OCI-LY3 (cell line): ENCODE data around the gene LEAP2.

Source experiments
- H2AFZ ChIP-seq: fragments of 200-600, 300-600 bp; shearing (Covaris generic); 2 replicates; pipeline ENCODE4 v1.6.0; 2014; ENCODE audit warnings: antibody characterized with exemption, low read depth, low read length
- H3K27ac ChIP-seq: fragments of 200-600, 300-600 bp; sonication (generic); 2 replicates; pipeline ENCODE4 v1.5.1; 2014; ENCODE audit warnings: mild to moderate bottlenecking, low read length, moderate library complexity, mixed read lengths
- H3K27me3 ChIP-seq: fragments of 200-600, 300-600 bp; sonication (generic); 2 replicates; pipeline ENCODE4 v1.6.1; 2014; ENCODE audit warnings: low read depth, low read length, mixed read lengths
- H3K36me3 ChIP-seq: fragments of 200-600, 300-600 bp; sonication (generic); replicated peaks from 2 replicates; pipeline ENCODE3; 2014; ENCODE audit warnings: low read depth, low read length, mixed read lengths
- H3K4me1 ChIP-seq: fragments of 300-600, 200-600 bp; sonication (generic); 2 replicates; pipeline ENCODE4 v1.6.1; 2014; ENCODE audit warnings: low read length, mixed read lengths
- H3K4me2 ChIP-seq: fragments of 200-600, 300-600 bp; sonication (generic); 2 replicates; pipeline ENCODE4 v1.6.1; 2014; ENCODE audit warnings: low read length, mixed read lengths
- H3K4me3 ChIP-seq: fragments of 300-600, 200-600 bp; sonication (generic); 2 replicates; pipeline ENCODE4 v1.5.1; 2014; ENCODE audit warnings: antibody characterized with exemption, mild to moderate bottlenecking, low read length, moderate library complexity
- H3K79me2 ChIP-seq: fragments of 300-600, 200-600 bp; shearing (Covaris generic); 2 replicates; pipeline ENCODE4 v1.6.1; 2014; ENCODE audit warnings: mild to moderate bottlenecking, low read length, mixed read lengths
- H3K9ac ChIP-seq: fragments of 300-600, 200-600 bp; shearing (Covaris generic); 2 replicates; pipeline ENCODE4 v1.6.0; 2014; ENCODE audit warnings: mild to moderate bottlenecking, low read length, moderate library complexity
- H3K9me3 ChIP-seq: fragments of 200-600, 300-600 bp; shearing (Covaris generic); 2 replicates; pipeline ENCODE4 v1.6.1; 2014; ENCODE audit warnings: low read length, mixed read lengths; ENCODE audit not compliant: insufficient read depth
- H4K20me1 ChIP-seq: fragments of 200-600, 300-600 bp; sonication (generic); 2 replicates; pipeline ENCODE4 v1.6.1; 2016; ENCODE audit warnings: low read length, mixed read lengths; ENCODE audit not compliant: insufficient read depth
- CTCF ChIP-seq: fragments of 200-600, 300-600 bp; sonication (generic); IDR thresholded peaks from 2 replicates; pipeline ENCODE4 v1.5.1; 2014; ENCODE audit warnings: antibody characterized with exemption, low read length, low read depth
- EZH2phosphoT487 ChIP-seq: fragments of 200-600 bp; shearing (Covaris generic); IDR thresholded peaks from 2 replicates; pipeline ENCODE4 v1.6.1; 2018; ENCODE audit warnings: antibody characterized with exemption, mixed run types, low read depth

Gene LEAP2

DNA sequence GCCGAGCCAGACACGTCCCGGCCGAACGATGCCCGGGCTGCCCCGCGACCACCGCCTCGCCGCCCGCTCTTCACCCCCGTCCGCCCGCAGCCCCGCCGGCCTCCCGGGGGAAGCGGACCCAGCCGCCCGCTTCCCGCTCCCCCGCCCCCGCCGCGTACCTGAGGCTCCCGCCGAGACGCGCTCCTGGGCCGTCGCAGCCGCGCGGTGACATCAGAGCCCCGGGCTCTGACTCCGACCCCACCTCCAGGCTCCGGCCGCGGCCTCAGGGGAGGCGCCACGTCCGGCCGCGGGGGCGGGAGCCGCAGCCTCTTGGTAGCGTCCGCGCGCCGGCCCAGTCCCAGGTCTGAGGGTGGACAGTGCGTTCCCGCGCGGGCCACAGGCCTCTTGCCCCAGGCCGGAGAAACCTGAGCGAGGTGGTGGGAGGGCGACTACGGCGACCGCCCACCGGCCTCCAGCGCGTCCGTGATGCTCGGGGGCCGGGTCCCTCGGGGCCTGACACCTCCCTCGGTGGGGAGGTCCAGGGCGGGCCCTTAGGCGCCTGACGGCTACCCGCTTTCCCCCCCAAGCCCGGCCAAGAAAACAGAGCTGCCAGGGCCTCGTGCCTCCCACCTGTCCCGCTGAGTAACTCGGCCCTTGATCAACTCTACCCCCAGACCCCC is 42.9 kb upstream of the LEAP2 start, which contains the start of gene SHROOM1:
Gene SHROOM1, minus strand, starts transcription at position 212 of the 659 bp plus-strand sequence. CDS start 4,507 bp downstream, outside the sequence.
- Histone ChIP-seq H2AFZ (peak within 1 kb of the TSS; percentile 81), H3K9me3 (no peaks in the 10 kb centered on the region), H3K4me2 (peak within 1 kb of the TSS; percentile 70), H4K20me1 (no peaks in the 10 kb centered on the region), H3K9ac (peak within 1 kb of the TSS; percentile 72), H3K36me3 (no peaks in the 10 kb centered on the region), H3K4me3 (peak within 1 kb of the TSS; percentile 90), H3K79me2 (no peaks in the 10 kb centered on the region), H3K27ac (no peak within 1 kb of the TSS), H3K27me3 (no peaks in the 10 kb centered on the region), H3K4me1 (0 out of 2 replicates have a peak, but pooled peaks cover 3% of the 10 kb centered on the region)
- TF ChIP-seq CTCF, result no peak
- no peak for TF ChIP-seq EZH2phosphoT487

- no peak for TF ChIP-seq EZH2phosphoT487
- TF ChIP-seq CTCF, result no peak
- no peaks in the 10 kb centered on the region for H3K79me2 ChIP-seq
- H4K20me1 ChIP-seq, result no peaks in the 10 kb centered on the region
- peak overlapping the region; percentile 90 for H3K4me3 ChIP-seq
- H2AFZ ChIP-seq, result peak overlapping the region; percentile 81
- no peaks in the 10 kb centered on the region for H3K36me3 ChIP-seq
- H3K9me3 ChIP-seq, result no peaks in the 10 kb centered on the region
- no peaks in the 10 kb centered on the region for H3K27me3 ChIP-seq
- peak overlapping the region; percentile 72; the same call in 1 of the 2 replicates for H3K9ac ChIP-seq
- H3K4me1 ChIP-seq, result 0 out of 2 replicates have a peak, but pooled peaks cover 3% of the 10 kb centered on the region
- no peak overlapping the region for H3K27ac ChIP-seq
- H3K4me2 ChIP-seq, result peak overlapping the region; percentile 70
Measured at GRCh38 chr5:132831095-132831860, 42.2 kb upstream of the LEAP2 start.

GRCh38 chr5:132832612-132833011 is 40.9 kb upstream of the LEAP2 start:
- H4K20me1 ChIP-seq, result no peaks in the 10 kb centered on the region
- H3K27ac ChIP-seq, result no peak overlapping the region
- no peak overlapping the region for H3K4me3 ChIP-seq
- TF ChIP-seq EZH2phosphoT487 (no peak), CTCF (no peak)
- H3K36me3 ChIP-seq, result no peaks in the 10 kb centered on the region
- H3K27me3 ChIP-seq, result no peaks in the 10 kb centered on the region
- no peak overlapping the region for H2AFZ ChIP-seq
- H3K4me1 ChIP-seq, result 0 out of 2 replicates have a peak, but pooled peaks cover 3% of the 10 kb centered on the region
- H3K4me2 ChIP-seq, result no peak overlapping the region
- H3K9ac ChIP-seq, result no peak overlapping the region
- H3K79me2 ChIP-seq, result no peaks in the 10 kb centered on the region
- H3K9me3 ChIP-seq, result no peaks in the 10 kb centered on the region

DNA sequence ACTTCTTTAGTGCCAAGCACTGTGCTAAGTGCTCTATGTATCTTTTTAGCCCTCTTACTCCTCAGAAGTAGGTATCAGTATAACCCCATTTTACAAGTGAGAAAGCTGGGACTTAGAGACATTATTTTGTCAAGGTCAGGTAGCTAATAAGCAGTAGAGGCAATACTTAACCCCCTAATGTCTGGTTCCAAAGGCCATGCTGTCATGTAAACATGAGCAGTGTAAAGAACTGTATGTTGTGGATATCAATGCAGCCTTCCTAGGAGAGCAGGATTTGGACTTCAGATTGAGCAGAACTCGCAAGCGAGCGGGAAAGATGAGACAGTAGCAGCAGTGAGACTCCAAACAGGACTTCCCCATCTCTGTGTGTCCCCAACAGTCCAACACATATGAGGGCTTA is 39.4 kb upstream of the LEAP2 start:
- no peak overlapping the region for H3K4me2 ChIP-seq
- H3K4me1 ChIP-seq, result 0 out of 2 replicates have a peak, but pooled peaks cover 3% of the 10 kb centered on the region
- H3K79me2 ChIP-seq, result no peaks in the 10 kb centered on the region
- no peak overlapping the region for H2AFZ ChIP-seq
- H4K20me1 ChIP-seq, result no peaks in the 10 kb centered on the region
- H3K27ac ChIP-seq, result no peak overlapping the region
- no peak overlapping the region for H3K9ac ChIP-seq
- H3K27me3 ChIP-seq, result no peaks in the 10 kb centered on the region
- H3K9me3 ChIP-seq, result no peaks in the 10 kb centered on the region
- TF ChIP-seq EZH2phosphoT487, result no peak
- TF ChIP-seq CTCF, result no peak
- H3K4me3 ChIP-seq, result no peak overlapping the region
- H3K36me3 ChIP-seq, result no peaks in the 10 kb centered on the region
